COLO668 (cell line): ENCODE results near the gene NISCH.

ENCODE experiments used
- DNase-seq: peaks from one replicate; lab custom pipeline; 2025; ENCODE audit not compliant: unreplicated experiment; lab: John Stamatoyannopoulos, UW

The NISCH gene

DNA sequence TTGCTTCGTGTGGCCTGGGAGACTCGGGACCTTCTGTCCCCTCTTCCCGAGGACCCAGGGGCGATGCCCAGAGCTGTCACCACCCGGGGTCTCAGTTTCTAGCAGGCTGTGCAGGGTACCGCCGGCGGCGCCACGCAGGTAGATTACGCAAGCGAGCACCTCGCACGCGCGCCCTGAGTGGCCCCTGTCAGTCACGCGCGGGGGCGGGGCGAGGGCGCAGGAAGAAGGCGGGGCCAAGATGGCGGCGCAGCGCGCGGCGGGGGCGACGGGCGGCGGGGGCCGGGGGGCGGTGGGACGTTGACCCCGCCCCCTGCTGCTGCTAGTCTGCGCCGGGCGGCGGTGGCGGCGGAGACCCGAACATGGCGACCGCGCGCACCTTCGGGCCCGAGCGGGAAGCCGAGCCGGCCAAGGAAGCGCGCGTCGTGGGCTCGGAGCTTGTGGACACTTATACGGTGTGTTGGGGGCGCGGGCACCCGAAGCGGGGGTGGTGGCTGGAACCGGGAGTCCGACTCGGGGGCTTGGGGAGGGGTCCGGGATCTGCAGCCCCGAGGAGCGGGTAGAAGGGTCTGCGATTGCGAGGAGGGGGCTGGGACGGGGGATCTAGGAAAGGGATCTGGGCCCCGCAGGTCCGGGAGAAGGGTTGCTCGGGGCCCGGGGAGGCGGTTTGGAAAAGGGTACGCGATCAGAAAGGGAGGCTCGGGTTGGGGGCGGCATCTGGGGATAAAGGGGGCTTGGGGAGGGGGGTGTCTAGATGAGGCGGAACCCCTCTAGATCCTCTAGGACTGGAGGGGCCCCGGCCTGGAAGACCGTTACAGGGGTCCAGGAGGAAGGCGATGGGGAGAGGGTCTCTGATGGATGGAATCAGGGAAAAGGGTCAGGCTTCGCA lies at the start of gene NISCH:
Gene NISCH (plus strand): TSS at position 322 of the 886 bp plus-strand sequence. CDS start 38 bp downstream, at position 360.
- peak; percentile 92 for DNase-seq

DNA sequence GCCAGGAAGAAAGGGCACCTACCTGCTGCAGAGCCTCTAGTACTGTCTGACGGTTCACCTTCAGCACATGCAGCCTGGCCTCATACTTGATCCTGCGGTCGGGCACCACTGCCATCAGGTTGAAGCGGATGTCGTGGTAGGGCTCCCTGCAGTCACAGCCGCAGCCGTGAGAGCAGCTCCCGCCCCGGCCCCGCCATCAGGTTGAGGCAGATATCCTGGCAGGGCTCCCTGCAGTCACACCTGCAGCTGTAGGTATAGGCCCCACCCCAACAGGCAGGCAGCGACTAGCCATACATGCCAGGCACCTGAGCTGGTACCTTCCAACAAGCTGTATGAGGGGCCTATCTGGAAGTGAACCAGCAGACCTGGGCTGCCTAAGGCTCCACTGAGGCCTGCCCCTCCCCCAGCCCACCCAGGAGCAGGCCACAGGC lies 49.2 kb upstream of the NISCH start:
- no peak for DNase-seq

DNA sequence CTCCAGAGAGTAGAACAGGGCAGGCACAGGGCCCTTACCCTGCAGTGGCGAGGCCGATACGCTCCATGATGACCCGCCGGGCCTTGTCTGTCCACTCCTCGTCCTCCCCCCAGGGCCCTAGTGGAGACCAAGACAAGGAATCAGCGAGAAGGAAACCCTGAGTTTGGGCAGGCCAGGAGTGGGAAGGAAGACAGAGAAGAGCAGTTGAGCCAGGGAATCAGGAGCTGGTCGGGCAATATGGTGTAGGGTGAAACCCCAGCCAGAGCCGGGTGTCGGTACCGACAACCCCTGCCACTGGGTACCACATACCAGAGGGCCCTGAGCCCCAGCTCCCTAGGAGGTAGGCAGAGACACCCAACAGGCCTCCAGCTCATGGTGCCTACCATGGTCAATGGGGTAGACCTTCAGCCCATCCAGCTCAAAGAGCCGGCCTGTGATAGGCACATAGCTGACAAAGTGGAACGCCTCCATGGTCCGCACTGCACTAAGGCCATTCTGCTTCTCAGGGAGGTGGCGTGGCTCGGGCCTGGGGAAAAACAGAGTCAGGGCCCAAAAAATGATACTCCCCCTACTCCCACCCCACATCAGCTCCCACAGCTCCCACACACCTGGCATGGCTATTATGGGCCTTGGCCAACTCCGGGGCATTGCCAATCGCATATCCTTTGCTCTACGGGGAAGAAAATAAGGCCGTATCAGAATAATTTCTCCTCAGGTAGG lies 48.5 kb upstream of the NISCH start:
- DNase-seq: no peak

DNA sequence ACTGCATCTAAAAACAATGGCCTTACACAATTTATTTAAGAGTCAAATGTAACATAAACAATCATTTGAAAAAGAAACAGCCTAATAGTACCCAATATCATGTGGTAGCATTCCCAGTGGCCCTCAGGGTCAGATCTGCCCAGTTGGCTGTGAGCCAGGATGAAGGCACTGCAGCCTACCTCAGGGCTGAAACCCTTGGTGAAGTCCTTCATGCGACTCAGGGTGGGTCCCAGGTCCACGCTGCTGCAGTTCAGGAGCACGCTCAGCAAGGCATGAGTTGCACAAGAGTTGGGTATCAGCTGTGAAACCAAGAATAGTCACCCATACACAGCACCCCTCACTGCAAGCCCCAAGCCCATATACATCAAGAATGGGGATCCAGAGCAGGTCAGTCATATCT lies 47.6 kb upstream of the NISCH start:
- DNase-seq: no peak

DNA sequence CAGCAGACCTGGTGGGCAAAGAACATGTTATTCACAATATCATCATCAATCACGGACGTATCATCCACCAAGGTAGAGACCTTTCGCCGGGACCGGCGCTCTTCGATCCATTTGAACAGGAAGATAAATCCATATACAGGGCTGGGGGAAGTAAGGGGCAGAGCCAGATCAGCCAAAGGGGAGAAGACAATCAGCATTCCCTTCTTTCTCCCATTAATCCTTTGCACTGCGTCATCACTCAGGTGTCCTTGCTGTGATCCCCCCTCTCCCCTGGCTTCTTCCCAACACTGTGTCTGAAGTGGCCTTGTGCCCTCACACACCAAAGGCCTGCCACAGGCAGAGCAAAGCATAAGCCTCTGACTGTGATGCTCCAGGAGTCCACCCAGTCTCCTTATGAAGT lies 46.9 kb upstream of the NISCH start:
- DNase-seq: no peak

DNA sequence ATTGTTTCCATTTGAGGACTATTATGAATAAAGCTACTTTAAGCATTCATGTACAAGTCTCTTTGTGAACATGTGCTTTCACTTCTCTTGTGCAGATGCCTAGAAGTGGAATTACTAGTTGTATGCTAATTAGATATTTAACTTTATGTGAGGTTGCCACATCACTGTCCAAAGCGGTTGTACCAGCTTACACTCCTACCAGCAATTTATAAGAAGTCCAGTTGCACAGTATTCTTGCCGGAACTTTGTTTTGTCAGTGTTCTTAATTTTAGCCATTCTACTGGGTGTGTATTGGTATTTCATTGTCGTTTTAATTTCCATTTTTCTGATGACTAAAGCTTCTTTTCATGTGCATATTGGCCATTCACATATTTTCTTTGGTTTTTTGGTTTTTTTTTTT lies 39.6 kb upstream of the NISCH start:
- no peak for DNase-seq

DNA sequence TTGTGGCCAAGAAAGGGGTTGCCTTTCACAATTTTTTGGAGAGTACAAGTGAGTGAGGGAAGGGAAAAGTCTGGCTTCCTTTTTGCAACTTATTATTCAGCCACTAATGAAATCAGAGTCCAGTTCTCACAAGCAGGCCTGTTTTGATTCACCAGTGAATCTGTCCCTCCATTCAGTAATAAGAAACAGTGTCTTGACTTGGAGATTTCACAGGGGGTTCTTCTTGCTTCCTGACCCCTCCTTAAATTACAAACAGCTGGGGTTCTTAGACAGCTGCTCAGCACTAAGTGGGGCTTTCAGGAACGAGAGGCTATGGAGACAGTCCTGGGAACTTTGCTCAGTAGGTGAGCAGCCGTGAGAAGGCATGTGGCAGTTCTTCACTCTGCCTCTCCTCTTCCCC lies 35.0 kb upstream of the NISCH start:
- DNase-seq: no peak

DNA sequence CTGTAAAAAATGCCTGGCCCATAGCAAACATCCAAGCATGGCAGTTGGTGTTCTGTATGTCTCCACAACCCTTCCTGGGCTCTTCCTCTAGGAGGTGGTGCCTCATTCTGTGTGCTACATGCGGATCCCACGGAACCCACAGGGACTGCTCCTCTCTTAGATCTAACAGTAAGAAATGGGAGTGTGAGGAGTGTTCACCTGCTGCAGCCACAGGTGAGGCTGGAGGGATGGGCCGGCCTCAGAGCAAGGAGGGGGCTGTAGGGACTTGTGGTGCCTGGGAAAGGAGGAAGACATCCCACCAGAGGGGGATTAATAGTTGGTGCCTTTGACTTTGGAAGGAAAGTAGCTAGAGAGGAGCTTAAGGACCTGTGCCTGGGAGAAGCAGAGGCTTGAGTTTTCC lies 32.7 kb upstream of the NISCH start:
- no peak for DNase-seq

DNA sequence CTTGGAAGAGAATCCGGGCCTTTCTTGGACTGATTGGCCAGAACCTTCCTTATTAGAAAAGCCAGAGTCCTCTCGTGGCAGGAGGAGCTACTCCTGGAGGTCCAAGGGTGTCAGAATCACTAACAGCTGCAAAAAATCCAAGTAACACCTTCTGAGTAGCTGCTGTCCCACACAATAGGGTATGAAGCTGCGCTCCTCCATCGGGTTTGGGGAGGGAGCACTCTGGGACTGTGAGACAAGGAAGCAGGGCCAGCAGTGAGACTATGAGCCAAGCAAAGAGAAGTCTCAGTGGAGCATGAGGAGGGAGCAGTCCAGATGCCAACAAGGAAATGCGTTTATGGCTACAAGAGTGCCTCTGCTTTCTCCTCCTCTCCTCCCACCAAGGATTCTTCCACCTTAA lies 32.2 kb upstream of the NISCH start:
- no peak for DNase-seq

DNA sequence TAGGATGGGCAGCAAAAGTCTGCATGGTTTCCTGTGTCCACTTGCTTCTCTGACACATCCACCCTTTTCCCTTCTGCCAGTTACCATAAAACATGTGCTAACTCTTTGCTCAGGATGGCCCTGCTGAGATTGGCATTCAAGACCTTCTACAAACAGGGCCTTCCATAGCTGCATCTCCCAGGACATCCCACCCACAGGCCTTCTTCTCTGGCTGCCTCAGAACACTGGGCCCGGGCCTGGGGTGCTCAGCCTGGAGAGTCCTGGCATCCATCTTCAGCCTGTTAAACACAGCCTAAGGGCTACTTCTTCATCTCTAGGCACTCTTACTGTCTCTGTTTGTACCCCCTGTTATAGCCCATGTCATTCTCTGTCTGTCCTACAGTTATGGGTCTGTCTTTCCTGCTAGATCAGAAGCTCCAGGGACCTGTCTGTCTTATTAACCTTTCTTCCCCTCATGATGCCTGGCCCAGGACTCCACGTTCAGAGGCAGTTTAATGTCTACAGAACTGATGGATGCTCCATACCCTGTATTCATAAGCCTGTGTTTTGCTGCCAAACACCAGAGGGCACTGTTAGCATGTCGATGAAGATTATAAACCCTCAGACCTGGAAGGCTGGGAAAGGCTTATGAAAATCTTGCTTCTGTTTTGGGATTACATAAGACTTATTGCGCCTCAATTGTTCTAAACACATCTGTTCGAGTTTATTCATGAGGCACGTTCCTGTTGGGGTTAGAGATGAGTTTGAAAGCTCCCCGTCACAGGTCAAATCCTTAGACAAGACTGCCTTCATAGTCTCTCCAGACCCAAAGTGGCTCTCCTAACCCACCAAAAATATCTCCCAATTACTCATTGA lies 27.0 kb upstream of the NISCH start:
- DNase-seq: peak; percentile 33

DNA sequence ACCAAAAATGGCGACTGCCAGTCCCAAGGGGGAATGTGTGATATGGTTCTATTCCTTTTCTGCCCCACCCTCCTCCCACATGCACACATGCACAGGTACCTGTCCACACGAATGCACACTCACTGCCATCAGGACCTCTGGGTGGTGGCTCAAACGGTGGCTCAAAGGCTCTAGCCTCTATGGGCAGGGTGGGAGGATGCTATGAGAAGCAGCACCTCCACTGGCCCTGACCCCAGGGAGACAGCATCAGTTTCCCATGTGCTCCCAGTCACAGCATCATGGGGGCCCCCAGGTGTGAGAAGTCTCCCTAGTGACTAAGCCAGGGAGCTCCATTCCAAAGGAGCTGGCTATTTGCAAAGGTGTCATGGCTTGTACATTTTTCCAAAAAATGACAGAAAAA lies 26.4 kb upstream of the NISCH start:
- no peak for DNase-seq

DNA sequence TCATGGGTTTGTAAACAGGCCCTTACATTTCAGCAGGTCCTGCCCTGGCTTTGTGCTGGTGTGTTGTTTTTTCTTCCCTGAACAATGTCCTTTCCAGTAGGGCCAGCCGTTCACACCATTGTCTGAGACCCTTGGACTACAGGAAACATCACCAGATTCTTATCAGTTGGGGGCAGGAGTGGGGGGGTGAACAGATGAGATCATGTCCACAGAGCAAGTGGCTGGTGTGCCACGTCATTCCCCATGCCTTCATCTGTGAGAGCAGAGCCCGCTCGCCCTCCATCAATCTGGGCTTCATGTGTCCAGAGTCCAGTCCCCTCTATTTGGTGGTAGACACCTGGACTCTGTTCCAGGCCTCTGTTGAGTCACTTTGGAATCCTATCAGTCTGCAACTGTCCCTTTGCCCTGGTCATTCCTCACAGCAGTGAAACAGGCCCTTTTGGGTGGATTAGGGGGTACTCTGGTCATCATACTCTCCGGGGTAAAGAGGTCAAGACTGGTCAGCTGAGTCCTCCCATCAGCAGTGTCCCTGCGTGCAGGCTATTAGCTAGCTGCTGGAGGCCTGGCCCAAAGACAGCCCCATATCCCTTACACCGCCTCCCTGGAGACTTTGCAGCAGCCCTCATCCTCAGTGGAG lies 25.5 kb upstream of the NISCH start:
- DNase-seq: no peak

DNA sequence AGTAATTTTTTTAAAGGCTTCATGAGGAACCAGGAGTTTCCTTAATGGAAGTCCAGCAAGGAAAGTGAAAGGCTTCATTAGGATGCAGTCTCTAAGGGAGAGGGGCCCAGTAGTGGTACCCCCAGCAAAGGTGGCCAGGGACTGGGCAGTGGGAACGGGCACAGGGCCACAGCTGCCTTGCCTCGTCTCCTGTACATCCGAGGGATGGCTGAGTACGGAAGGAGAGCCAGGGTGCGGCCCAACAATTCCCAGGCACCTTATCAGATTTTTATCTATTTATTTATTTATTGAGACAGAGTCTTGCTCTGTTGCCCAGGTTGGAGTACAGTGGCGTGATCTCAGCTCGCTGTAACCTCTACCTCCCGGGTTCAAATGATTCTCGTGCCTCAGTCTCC lies 25.0 kb upstream of the NISCH start:
- no peak for DNase-seq

DNA sequence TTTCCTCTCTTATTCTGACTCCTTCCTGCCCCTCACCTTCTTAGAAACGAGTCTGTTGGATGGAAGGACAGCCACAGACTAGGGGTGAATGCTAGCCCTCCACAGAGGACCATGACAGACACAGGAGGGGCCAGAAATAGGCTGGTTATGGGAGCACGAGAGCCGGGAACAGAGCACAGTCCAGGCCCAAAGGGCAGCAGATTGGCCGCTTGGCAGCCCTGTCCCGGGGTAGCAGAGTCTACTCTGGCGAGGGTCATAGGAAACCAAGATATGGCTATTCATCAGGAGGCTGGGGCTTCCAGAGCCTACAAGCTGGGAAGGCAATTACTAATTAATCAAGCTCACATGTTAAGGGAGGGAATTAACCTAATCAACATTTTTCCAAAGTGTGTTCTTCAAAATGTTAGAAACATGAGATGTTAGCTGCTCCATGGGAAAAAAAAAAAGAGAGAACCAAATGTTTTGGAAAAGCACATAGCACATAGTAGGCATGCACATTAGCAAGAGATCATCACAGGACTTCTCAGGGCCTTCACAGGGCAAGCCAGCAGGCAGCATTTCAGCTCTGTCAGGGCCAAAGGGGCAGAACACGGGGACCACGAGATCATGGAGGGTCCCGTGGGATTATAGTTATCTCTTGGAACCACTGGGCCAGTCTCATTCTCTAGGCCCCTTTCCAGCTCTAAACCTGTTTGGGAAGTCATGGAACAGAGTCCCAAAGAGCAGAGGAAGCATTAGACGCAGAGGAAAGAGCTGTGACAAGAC lies 23.8 kb upstream of the NISCH start:
- DNase-seq: no peak

DNA sequence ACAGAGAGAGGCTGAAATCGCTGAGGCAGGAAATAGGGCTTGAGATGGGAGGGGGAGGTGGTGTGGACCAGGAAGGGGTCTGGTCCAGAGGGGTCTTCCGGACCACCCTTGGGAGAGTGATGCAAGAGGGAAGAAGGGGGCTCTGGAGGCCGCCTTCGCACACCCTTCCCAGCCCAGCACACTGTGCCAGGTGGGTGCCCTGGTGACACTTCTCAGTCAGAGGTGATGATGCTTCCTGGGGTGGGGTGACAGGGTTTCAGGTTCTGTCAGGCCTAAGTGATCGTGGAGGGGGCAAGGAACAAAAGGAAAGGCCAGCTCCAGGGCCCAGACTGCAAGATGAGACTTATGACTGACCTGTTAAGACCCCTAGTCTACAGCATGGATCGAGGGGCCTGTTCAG lies 23.2 kb upstream of the NISCH start:
- no peak for DNase-seq

DNA sequence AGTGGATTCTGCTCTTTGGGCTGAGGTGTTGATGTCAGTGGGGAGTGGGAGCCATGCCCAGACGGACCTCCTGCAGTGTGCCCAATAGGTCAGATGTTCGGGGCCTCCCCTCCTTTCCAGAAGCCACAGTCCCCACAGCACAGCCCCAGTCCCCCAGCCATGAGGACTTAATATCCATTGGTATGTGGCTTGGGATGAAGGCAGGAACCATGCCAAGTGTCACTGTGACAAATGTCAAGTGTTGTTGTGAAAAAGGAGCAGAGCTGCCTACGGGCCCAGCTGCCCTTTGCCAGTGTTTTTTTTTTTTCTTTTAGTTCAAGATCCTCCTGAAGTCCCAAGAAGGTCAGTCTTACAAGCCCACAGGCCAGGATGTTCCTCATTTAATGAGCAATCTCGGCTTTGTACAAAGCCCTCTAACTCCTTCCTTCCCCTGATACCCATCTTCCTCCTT lies 22.7 kb upstream of the NISCH start:
- no peak for DNase-seq

DNA sequence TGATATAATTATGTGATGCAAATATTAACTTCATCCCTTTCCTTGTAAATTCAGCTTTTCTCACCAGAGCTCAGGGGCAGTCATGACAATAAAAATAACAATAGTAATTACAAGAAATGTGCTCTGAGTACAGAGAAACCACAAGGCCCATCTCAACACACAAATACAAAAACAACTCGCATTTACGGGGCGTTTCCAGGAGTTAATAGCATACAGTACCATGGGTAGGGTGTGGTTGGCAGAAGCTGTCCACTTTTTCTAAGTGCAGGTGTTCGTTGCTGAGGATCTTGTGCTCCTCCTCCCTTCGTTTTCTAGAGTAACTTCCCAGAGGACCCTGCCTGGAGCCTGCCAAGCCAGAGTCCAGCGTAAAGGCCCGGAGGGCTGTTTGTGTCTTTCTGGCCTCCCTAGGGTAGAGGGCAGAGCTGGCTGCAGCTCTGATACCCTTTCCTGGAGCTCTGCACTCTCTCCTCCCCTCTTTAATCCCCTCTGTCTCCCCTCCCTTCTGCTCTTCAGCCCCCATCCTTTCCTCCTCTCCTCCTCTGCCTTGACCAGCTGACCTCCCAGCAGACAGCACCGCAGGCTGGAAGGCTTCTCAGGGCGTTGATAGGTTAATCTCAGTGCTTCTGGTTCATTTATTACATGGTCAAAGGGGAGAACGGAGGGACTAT lies 21.9 kb upstream of the NISCH start:
- no peak for DNase-seq

DNA sequence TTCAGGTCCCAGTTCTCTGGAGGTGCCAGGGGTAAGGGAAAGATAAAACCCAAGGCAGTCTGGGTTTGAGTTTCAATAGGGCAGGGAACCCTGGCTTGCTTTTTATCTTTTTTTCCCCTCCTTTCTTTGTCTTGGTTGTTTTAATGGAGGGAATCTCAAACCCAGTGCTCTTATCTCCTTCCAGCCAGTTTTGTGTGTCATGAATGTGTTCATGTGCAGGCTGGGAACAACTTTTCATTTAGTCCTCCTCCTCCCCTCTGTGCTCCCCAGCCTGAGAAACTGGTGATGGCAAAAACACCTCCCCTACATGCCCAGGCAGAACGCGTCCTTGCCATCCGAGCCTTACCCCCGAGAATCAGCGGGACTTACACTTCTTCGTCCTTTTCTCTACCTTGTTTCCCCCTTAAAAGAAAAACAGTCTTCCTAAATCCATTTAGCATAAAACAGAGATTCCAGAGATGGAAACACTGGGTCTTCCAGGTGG lies 21.4 kb upstream of the NISCH start:
- DNase-seq: no peak

DNA sequence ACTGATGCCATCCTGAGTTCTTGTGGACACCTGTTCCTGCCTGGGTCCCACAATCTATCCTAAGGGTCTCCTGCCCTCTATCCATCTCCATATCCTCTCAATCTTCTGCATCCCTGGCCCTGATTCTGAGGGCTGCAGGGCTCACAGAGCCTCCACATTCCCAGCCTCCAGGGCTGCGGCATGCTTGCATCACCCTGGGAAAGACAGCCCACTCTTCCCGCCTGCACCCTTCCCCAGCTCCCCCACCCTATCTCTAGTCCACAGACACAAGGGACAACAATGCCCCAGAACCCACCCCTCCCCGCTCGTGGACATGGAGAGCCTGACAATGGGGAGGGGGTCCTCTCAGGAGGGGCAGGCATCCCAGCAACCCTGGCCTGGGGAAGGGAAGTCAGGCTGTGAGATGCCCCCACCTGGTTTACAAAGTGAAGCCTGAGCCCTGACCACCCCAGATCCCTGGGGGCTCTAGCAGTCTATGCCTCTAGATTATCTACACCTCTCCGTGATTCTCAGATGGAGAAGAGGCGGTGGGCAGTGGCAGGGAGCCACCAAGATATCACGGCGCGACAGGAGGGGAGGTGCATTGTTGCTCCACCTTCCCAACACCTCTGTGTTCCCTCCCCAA lies 20.8 kb upstream of the NISCH start:
- no peak for DNase-seq
